Right ventricle myocardium superior (tissue), 1 donor: ENCODE measurements around the gene RNF213. TPM values are rescaled to one million over a fixed set of nuclear protein-coding genes. Genes with fewer than 3 reads are reported as not detected.

Experiments
- ATAC-seq: fragments of 200-7000 bp; cut with Tn5 transposase; one replicate; pipeline ENCODE4 v1.9.1; 2020; ENCODE audit warnings: mild to moderate bottlenecking; ENCODE audit not compliant: poor library complexity
- DNase-seq: peaks from one replicate; pipeline ENCODE4 v3.0.0-alpha.2; 2020
- intact Hi-C: fragments of 100-400 bp; cut with DNase I; formaldehyde crosslinking; loops from one replicate; pipeline ENCODE4 v1.11.2; 2022
- microRNA-seq: library from miRNA; unstranded; fragments of <30 nt; microRNA quantifications from one replicate; pipeline ENCODE4 v1.2.0, GENCODE V29; 2020
- total RNA-seq: library from RNA; stranded (reverse); fragmentation: NEBNext Ultra II Directional; extraction: Animal tissue kit (Norgen Biotek cat#: 25700); gene quantifications from one replicate; pipeline ENCODE4 v1.2.1, GENCODE V29; 2021
- donor health status: DM: no; HTN: yes; CAD: no; lungs with severe emphysema.

Gene RNF213
- total RNA-seq, 1 donor from 2014 or later = 29.9 TPM

DNA sequence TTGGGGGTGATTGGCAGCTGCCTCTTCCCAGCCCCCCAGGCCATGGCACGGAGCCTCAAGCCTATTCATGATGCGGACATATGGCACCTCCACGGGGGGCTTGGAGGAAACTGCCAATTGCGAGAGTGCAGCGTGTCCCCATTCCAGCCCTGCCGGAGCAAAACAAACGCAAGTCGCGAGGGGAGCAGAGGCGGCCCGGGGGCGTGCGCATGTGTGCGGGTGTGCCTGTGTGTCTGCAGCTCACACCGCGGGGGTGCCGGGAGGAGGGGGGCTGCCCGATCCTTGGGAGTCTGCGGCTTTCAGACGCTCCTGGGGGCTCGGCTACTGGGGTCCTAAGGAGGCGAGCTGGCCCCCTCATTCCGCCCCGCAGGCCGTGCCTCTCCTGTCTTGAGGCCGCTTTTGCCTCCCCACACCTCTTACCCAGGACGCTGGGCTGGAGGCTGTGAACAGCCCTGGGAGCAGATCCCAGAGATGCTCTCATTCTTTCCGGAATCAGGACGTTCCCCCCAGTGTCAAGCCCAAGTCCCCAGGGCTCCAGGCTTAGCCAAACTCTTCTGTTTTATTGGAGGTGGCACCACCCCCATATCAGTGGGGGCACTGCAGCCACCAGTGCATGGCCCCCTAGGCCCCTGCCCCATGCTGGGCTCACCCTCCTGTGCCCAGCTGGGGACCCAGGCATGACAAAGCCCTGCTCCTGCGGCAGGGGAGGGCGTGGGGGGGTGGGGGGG lies 183.4 kb downstream of the RNF213 start:
- DNase-seq (no peak), ATAC-seq (no peak)
- intact Hi-C loops = no loop called here

DNA sequence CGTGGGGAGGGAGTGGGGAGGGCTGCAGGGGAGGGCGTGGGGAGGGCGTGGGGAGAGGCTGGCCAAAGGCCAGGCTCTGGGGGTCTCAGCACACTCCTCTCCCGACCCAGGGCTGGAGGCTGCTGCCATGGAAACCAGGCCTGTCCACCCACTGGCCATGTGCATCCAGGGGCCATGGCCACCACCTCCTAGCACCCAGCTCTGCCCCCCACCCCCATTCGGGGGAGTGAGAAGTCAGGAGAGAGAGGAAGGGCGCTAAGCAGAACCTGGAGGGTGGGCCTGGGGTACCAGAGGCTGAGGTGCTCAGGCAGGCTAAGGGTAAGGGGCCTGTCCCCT lies 184.0 kb downstream of the RNF213 start:
- DNase-seq = no peak
- intact Hi-C loops = no loop called here
- no peak for ATAC-seq

- intact Hi-C loops = no loop called here
- no peak for DNase-seq
- no peak for ATAC-seq
Observed at GRCh38 chr17:80445007-80445725, 184.5 kb downstream of the RNF213 start.

GRCh38 chr17:80445726-80446110 lies 185.1 kb downstream of the RNF213 start:
- intact Hi-C loops = no loop called here
- DNase-seq = no peak
- ATAC-seq = no peak

DNA sequence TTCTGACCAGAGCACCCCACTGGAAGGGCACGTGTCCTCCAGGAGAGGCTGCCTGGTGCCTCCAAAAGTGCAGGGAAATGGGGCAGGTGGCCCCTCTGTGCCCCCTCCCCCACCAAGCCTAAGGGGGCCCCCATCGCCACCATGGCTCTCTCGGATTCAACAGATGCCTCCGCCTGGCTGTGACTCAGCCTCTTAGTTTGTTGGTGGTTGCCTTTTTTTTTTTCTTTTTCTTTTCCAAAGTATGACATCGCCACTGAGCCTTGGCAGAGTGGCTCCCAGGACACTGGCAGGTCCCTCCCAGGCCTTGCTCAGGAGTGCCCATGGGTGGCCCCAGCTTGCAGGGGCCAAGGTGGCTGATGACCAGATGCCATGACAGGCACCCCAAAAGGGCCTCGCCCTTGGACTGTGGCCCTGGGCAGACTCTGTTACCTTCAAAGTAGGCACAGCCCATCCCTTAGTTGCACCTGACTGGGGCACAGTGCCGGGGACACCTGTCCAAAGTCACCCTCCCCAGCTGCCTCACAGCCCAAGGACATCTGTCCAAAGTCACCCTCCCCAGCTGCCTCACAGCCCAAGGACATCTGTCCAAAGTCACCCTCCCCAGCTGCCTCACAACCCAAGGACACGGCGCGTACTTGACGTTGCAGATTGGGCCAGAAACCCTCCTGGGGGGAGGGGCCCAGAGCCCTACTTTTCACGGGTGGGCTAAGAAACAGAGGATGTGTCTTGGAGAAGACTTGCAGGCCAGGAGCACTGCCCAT lies 186.2 kb downstream of the RNF213 start:
- intact Hi-C loops = no loop called here
- DNase-seq = no peak
- ATAC-seq = no peak

DNA sequence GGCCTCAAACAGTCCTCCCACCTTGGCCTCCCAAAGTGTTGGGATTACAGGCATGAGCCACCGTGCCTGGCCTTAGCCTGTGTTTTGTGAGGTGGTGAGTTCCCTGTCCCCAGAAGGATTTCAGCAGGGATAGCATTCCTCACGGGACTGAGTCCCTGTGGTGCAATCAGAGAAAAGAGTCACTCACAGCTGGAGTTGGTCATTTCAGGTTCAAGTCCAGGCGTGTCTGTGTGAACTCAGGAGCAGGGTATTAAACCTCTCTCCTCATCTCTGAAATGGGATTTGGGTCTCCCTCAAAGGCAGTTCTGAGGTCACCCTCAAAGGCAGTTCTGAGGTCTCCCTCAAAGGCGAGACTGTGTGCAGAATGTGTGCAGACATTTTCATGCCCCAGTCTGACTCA lies 187.1 kb downstream of the RNF213 start:
- DNase-seq (no peak), ATAC-seq (no peak)
- intact Hi-C loops = no loop called here

Small RNAs within 50 kb of the gene (microRNA-seq; reads per million reads assigned to microRNA genes)
- gene MIR4730 = not detected

Other genes with a start within 250 kb of the RNF213 start
- 14.0 TPM for gene TBC1D16, start 225.0 kb upstream of the RNF213 start, total RNA-seq
- 4.5 TPM for gene CCDC40, start 224.2 kb upstream of the RNF213 start, total RNA-seq
- 45.3 TPM for gene GAA, start 159.3 kb upstream of the RNF213 start, total RNA-seq
- 32.1 TPM for gene EIF4A3, start 113.7 kb upstream of the RNF213 start, total RNA-seq
- gene CARD14, start 90.8 kb upstream of the RNF213 start, total RNA-seq = not detected
- gene SGSH, start 40.5 kb upstream of the RNF213 start, total RNA-seq = 13.4 TPM
- gene SLC26A11, start 40.4 kb upstream of the RNF213 start, total RNA-seq = 5.1 TPM
- gene ENDOV, start 154.3 kb downstream of the RNF213 start, total RNA-seq = 11.7 TPM
- not detected for gene NPTX1, start 215.8 kb downstream of the RNF213 start, total RNA-seq